H1 (cell line): ENCODE measurements around the gene CSGALNACT2. TPM values are rescaled to one million over a fixed set of nuclear protein-coding genes. Genes with fewer than 3 reads are reported as not detected.

ENCODE experiments used
- EP300 ChIP-seq, 2 experiments: IDR thresholded peaks; 1 replicate in 1 of 2; 2 replicates in 1 of 2; pipeline ENCODE4 v1.6.1; 2011 to 2012; ENCODE audit warnings: low read depth in 2 of 2, low read length in 2 of 2, mild to moderate bottlenecking in 2 of 2, borderline replicate concordance in 1 of 2, inconsistent platforms in 1 of 2, moderate library complexity in 1 of 2
- KDM4A ChIP-seq: IDR thresholded peaks from one replicate; pipeline ENCODE4 v1.7.1; 2012; ENCODE audit warnings: low read depth, mild to moderate bottlenecking, moderate library complexity, low read length, inconsistent platforms; ENCODE audit not compliant: severe bottlenecking
- MAX ChIP-seq: IDR thresholded peaks from 2 replicates; pipeline ENCODE4 v1.6.1; 2012; ENCODE audit warnings: inconsistent platforms
- TAF1 ChIP-seq: IDR thresholded peaks from 2 replicates; pipeline ENCODE4 v1.6.1; 2011; ENCODE audit warnings: mild to moderate bottlenecking, low read depth, low read length
- ZNF274 ChIP-seq: IDR thresholded peaks from 2 replicates; pipeline ENCODE4 v1.7.0; 2012; ENCODE audit warnings: low read length, borderline replicate concordance; ENCODE audit errors: extremely low read depth
- polyA plus RNA-seq, 7 experiments: library from polyadenylated mRNA; depleted of rRNA in 3 of 7; stranded (reverse) in 5 of 7; unstranded in 2 of 7; fragments of >200 nt in 5 of 7; fragments of 200-250 nt in 2 of 7; gene quantifications; 1 replicate in 5 of 7; 2 replicates in 1 of 7; 4 replicates in 1 of 7; pipeline versions ENCODE4 v1.2.1 to v1.2.3, GENCODE V29; 2011 to 2013; ENCODE audit warnings: missing spikeins in 2 of 7, mixed read lengths in 2 of 7
- total RNA-seq: library from RNA; stranded (reverse); fragmentation: NEBNext Ultra II Directional; extraction: Animal tissue kit (Norgen Biotek cat#: 25700); gene quantifications from 2 replicates; pipeline ENCODE4 v1.2.1, GENCODE V29; 2021

CSGALNACT2 gene
- total and polyA plus RNA-seq, 2 of the 8 experiments (the other 6 are each of a cell fraction or from before 2014, with no cell fraction given): 2.6 to 5.3 TPM

DNA sequence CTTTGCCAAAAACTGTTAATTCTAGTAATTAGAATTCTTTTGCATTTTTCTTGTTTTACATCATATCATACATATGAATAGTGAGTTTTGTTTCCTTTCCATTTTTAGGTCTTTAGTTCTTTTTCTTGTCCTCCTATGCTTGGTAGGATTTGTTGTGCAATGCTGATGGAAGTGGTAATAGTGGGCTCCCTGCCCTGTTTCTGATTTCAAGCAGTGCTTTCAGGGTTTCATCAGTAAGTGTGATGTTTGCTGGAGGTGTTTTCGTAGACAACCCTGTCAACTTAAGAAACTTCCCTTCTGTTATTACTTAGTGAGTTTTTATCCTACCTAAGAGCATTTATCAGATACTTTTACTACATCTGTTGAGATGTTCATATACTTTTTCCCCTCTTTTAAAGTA is 50.5 kb downstream of the CSGALNACT2 start (continued):
- TF ChIP-seq KDM4A: no peak
- TF ChIP-seq TAF1: no peak
- TF ChIP-seq EP300 (IDR thresholded peaks at IDR 0.05; ENCODE audit: borderline replicate concordance in 1 of 2, low read depth in 2 of 2, low read length in 2 of 2): no peak
- TF ChIP-seq MAX: no peak
- no peak for TF ChIP-seq ZNF274
- TF ChIP-seq, all 59 proteins: peak for 0
